Measurements from ENCODE around the gene KNDC1.

Gene KNDC1

GRCh38 chr10:133270773-133271297 lies 110.8 kb downstream of the KNDC1 start:
- DNase-seq (ENCODE audit: low read depth in 2 of 2), result no peak
- H3K4me3 ChIP-seq (replicated peaks in 1 of 2; ENCODE audit: low read depth in 2 of 2, low read length in 2 of 2), result no peak overlapping the region
- TF ChIP-seq CTCF (IDR thresholded peaks at IDR 0.05; ENCODE audit: low read depth, low read length), result no peak

DNA sequence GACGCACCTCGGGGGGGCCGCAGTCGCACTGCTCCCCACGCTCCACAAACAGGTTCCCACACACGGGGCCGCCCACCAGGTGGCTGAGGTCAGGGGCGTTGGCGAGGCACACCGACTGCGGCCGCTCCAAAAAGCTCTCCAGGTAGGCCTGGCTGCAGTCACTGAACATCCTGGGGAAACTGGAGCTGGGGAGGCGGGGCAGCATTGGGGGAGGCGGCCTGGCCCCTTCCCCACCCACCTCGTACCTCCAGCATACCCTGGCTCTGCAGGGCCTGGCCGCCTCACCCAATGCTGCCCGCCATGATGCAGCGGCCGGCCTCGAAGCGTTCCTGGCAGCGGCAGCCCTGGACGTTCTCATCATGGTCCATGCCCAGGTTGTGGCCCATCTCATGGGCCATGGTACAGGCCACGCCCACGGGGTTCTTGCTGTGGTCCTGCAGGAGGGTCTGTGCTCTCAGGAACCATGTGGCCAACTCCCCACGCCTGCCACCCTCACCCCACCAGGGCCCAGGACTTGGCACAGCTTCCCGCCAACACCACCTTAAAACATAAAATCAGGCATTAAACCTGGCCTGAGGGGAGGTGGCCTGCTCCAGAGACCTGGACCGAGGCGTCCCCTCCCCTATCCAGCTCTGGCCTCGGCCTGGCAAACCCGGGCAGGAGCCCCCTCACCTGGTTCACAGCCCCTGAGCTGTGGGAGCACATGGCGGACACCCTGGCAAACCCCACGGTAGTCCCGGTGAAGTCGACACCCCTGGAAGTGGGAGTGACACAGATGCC lies 111.7 kb downstream of the KNDC1 start:
- H3K4me3 ChIP-seq (replicated peaks in 1 of 2; ENCODE audit: low read depth in 2 of 2, low read length in 2 of 2), result no peak overlapping the region
- no peak for DNase-seq (ENCODE audit: low read depth in 2 of 2)
- no peak for TF ChIP-seq CTCF (IDR thresholded peaks at IDR 0.05; ENCODE audit: low read depth, low read length)

GRCh38 chr10:133272301-133272963 lies 112.4 kb downstream of the KNDC1 start:
- TF ChIP-seq CTCF (IDR thresholded peaks at IDR 0.05; ENCODE audit: low read depth, low read length), result no peak
- no peak for DNase-seq (ENCODE audit: low read depth in 2 of 2)
- no peak overlapping the region for H3K4me3 ChIP-seq (replicated peaks in 1 of 2; ENCODE audit: low read depth in 2 of 2, low read length in 2 of 2)

GRCh38 chr10:133272964-133273420 lies 113.0 kb downstream of the KNDC1 start:
- TF ChIP-seq CTCF (IDR thresholded peaks at IDR 0.05; ENCODE audit: low read depth, low read length), result no peak
- H3K4me3 ChIP-seq (replicated peaks in 1 of 2; ENCODE audit: low read depth in 2 of 2, low read length in 2 of 2), result no peak overlapping the region
- no peak for DNase-seq (ENCODE audit: low read depth in 2 of 2)

DNA sequence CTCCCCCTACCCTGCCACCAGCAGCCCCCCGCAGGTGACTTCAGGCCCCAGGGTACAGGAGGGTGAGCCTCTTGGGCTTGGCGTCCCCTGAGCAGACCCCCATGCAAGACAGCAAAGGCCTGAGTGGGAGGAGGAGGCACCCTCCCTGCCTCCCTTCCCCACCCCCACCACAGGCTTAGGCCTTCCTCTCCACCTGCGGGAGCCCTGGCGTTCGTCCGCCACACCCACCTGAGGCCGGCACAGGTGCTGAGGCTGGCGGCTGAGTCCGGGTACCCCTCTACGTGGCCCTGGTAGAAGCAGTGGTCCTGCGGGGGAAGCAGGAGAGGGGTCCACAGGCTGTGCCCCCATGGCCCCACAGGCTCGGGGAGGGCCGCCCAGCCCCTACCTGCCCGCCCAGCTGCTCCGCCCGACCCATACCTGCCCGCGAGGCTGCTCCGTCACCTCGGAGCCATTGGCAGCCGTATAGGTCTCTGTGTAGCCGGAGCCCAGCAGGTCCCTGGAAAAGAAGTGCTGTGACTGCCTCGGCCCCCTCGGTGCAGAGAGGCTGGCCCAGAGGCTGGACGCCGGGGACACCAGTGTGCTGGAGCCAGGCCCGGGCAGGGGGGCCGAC lies 113.6 kb downstream of the KNDC1 start:
- no peak for TF ChIP-seq CTCF (IDR thresholded peaks at IDR 0.05; ENCODE audit: low read depth, low read length)
- H3K4me3 ChIP-seq (replicated peaks in 1 of 2; ENCODE audit: low read depth in 2 of 2, low read length in 2 of 2), result no peak overlapping the region

GRCh38 chr10:133274751-133275683 lies 115.0 kb downstream of the KNDC1 start:
- no peak overlapping the region for H3K4me3 ChIP-seq (replicated peaks in 1 of 2; ENCODE audit: low read depth in 2 of 2, low read length in 2 of 2)
- TF ChIP-seq CTCF (IDR thresholded peaks at IDR 0.05; ENCODE audit: low read depth, low read length), result no peak
- DNase-seq (ENCODE audit: low read depth in 2 of 2), result no peak

More for the DNA sequence above, 113.6 kb downstream of the KNDC1 start:
- no peak for DNase-seq (ENCODE audit: low read depth in 2 of 2)
